GM19043 (cell line): ENCODE results near the gene UNC5B.

Source experiments
- ATAC-seq: cut with Tn5 transposase; IDR thresholded peaks from one replicate; pipeline ENCODE4 v1.9.1; 2021; ENCODE audit warnings: low read depth; ENCODE audit not compliant: unreplicated experiment

Gene UNC5B

GRCh38 chr10:71278691-71279588 lies 66.6 kb downstream of the UNC5B start:
- no peak for ATAC-seq

- ATAC-seq: no peak
These were observed 67.3 kb downstream of the UNC5B start for GRCh38 chr10:71279590-71280170.

GRCh38 chr10:71280216-71280615 lies 67.8 kb downstream of the UNC5B start:
- ATAC-seq: no peak

- no peak for ATAC-seq
These were observed 68.5 kb downstream of the UNC5B start for GRCh38 chr10:71280825-71281224.

GRCh38 chr10:71281646-71282322 lies 69.4 kb downstream of the UNC5B start:
- ATAC-seq: no peak

DNA sequence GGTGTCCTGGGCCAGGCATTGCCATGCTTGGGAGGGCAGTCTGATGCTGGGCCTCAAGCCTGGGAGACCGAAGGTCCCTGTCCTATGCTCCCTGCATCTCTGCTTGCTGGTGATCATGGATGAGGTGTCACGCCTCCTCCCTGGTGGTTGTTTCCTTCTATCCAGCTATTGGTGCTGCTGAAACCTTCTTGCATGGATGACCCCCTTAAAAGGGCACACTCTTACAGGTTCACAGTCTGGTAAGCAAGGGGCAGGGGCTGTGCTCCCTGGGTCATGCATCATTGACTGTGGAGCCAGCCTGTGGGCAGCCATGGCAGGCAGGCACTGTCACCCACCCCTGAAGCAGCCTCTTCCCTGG lies 69.9 kb downstream of the UNC5B start:
- ATAC-seq: no peak

GRCh38 chr10:71283410-71283809 lies 71.0 kb downstream of the UNC5B start:
- no peak for ATAC-seq

DNA sequence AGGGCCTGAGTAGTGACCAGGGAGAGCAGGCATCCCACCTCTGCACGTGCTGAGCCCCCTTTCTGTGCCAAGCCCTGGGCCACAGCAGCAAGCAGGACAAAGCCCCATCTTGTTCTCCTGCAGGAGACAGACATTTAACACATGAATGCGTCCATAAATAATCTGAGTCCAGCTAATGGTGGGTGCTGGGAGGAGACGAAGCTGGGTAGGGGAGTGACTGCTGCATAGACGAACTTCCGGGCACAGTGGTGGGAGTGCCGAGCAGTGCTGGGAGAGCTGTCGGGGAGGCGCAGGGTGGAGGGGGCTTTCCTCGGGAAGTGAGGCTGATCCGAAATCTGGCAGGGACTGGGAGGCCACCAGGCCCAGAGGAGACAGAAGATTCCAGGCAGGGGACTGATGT lies 71.5 kb downstream of the UNC5B start:
- no peak for ATAC-seq

DNA sequence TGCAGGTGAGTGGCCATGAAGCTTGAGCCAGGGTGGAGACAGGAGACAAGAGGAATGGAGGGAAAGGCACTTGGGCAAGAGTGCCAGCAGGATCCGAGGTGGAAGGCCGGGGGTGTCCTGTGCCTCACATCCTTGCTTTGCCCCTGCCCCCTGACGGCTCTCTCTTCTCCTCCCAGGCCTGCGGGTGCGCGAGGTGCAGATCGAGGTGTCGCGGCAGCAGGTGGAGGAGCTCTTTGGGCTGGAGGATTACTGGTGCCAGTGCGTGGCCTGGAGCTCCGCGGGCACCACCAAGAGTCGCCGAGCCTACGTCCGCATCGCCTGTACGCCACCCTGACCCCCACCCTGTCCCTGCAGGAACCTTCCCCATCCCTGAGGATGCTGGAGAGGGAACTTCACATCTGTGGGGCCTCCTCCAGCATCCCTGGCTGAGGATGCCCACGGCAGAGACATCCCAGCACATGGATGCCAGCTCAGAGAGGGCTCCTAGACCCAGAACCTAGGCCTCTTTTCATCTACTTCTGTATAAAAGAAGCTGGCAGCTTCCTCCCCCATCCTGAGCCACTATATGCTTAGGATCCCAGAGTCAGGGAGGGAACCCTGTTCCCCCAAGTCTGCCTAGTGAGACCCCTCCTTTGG lies 72.3 kb downstream of the UNC5B start:
- no peak for ATAC-seq

DNA sequence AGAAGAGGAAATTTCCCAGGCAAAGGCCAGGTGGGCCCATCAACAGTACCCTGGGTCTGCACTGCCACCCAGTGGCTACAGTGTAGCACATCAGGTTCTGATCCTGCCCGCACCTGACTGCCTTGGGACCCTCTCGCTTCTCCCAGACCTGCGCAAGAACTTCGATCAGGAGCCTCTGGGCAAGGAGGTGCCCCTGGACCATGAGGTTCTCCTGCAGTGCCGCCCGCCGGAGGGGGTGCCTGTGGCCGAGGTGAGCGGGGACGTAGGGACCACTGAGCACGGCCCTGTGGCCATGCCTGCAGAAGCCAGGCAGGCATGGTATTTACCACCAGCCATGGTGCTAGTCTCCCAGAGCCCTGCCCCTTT lies 72.8 kb downstream of the UNC5B start:
- ATAC-seq: no peak

DNA sequence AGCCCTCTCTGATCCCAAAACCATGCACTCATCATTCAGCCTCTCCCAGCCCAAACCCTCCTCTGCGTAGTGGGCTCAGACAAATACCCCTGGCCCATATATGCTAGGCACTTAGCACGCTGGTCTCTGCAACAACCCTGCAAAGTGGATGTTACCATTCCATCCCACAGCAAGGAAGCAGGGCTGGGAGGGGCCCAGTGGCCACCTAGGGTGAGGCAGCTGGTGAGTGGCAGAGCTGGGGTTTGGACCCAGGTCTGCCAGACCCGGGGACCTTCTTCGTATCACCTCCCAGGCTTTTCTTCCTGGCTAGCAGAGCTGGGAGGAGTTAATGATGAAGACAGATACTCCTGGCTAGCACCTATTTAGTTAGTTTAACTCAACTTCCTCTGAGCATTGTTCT lies 73.6 kb downstream of the UNC5B start:
- ATAC-seq: no peak

- no peak for ATAC-seq
These were observed 74.3 kb downstream of the UNC5B start for GRCh38 chr10:71286521-71287294.

GRCh38 chr10:71287456-71287855 lies 75.1 kb downstream of the UNC5B start:
- ATAC-seq: no peak

- no peak for ATAC-seq
These were observed 76.1 kb downstream of the UNC5B start for GRCh38 chr10:71288461-71288860.

GRCh38 chr10:71289421-71290130 lies 77.2 kb downstream of the UNC5B start:
- no peak for ATAC-seq

DNA sequence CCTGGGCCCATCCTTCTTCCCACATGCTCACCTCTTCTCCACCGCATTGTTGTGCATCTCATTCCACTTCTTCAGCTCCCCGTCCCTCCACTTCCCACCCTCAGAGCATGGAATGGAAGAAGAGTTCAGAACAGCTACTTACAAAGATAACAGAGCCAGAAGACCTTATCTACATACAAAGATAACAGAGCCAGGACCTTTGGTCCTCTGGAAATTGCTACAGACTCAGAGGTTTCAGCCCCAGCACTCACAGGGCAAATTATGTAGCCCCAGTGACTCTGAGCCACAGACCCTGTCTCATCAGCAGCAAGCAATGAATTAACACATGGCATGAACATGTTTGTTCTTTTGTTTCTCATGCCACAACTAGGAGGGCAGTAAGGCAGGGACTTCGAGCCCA lies 78.0 kb downstream of the UNC5B start:
- no peak for ATAC-seq

- no peak for ATAC-seq
These were observed 78.6 kb downstream of the UNC5B start for GRCh38 chr10:71290806-71291527.

DNA sequence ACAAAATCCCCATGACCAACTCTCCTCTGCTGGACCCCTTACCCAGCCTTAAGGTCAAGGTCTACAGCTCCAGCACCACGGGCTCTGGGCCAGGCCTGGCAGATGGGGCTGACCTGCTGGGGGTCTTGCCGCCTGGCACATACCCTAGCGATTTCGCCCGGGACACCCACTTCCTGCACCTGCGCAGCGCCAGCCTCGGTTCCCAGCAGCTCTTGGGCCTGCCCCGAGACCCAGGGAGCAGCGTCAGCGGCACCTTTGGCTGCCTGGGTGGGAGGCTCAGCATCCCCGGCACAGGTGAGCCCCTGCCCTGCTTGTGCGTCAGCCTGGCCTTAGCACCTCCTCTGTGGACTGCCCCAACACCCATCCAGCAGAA lies 79.1 kb downstream of the UNC5B start:
- ATAC-seq: no peak
